GM21723 (cell line): ENCODE measurements around the gene NRG4.
"Not testable (repeated sequence)": the region's sequence is repeated elsewhere in the genome, so short reads cannot be mapped to it uniquely, and the experiment has no call there.

Experiments used
- ATAC-seq: cut with Tn5 transposase; IDR thresholded peaks from one replicate; pipeline ENCODE4 v1.9.1; 2021; ENCODE audit warnings: mild to moderate bottlenecking, moderate library complexity; ENCODE audit not compliant: unreplicated experiment

Gene NRG4

GRCh38 chr15:75928680-75929608 is 83.3 kb downstream of the NRG4 start:
- ATAC-seq: no peak

- no peak for ATAC-seq
Measured at GRCh38 chr15:75927601-75928000, 84.6 kb downstream of the NRG4 start.

- ATAC-seq: no peak
Measured at GRCh38 chr15:75926931-75927330, 85.3 kb downstream of the NRG4 start.

- no peak for ATAC-seq
Measured at GRCh38 chr15:75925440-75925839, 86.8 kb downstream of the NRG4 start.

GRCh38 chr15:75924576-75924975 is 87.6 kb downstream of the NRG4 start:
- no peak for ATAC-seq

GRCh38 chr15:75923756-75924155 is 88.5 kb downstream of the NRG4 start:
- ATAC-seq: no peak

- ATAC-seq: no peak
Measured at GRCh38 chr15:75921732-75922703, 90.2 kb downstream of the NRG4 start.

GRCh38 chr15:75920079-75920478 is 92.1 kb downstream of the NRG4 start:
- ATAC-seq: no peak

- ATAC-seq: no peak
Measured at GRCh38 chr15:75918135-75918534, 94.1 kb downstream of the NRG4 start.

GRCh38 chr15:75916978-75917377 is 95.2 kb downstream of the NRG4 start:
- ATAC-seq: no peak

GRCh38 chr15:75910355-75910754 is 101.9 kb downstream of the NRG4 start:
- not testable (repeated sequence) for ATAC-seq

- ATAC-seq: no peak
Measured at GRCh38 chr15:75905231-75905630, 107.0 kb downstream of the NRG4 start.

- peak; percentile 96 for ATAC-seq
Measured at GRCh38 chr15:75903331-75904239, 108.6 kb downstream of the NRG4 start, which contains the start of gene FBXO22. Gene FBXO22, plus strand, starts transcription at chr15:75903878. Its CDS starts 86 bp downstream, at chr15:75903964.

GRCh38 chr15:75902129-75902557 is 110.1 kb downstream of the NRG4 start:
- no peak for ATAC-seq

- ATAC-seq: no peak
Measured at GRCh38 chr15:75900577-75900976, 111.6 kb downstream of the NRG4 start.

- ATAC-seq: no peak
Measured at GRCh38 chr15:75895731-75896130, 116.5 kb downstream of the NRG4 start.

- no peak for ATAC-seq
Measured at GRCh38 chr15:75891895-75892294, 120.3 kb downstream of the NRG4 start.
